Measurements from ENCODE around the gene CHCHD4.
"Not testable (repeated sequence)": the region's sequence is repeated elsewhere in the genome, so short reads cannot be mapped to it uniquely, and the experiment has no call there.

The CHCHD4 gene

DNA sequence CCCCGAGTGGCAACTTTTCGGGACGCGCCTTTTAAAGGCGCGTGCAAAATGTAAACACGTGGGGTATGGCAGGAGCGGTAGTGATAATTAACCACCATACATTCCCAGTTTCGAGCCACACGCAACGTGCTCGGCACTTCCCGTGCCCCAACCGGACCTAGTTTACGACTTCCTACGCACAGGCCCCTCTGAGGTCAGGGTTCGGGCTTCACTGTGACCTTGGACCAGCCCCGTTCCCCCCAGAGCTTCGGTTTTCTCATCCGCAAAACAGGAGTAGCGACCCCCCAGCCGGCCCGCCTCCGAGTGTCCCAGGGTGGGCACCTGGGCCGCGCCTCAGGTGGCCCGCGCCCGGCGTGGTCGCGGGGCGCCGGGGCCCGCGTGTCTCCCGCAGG is 451 bp downstream of the CHCHD4 start:
- DNase-seq (ENCODE audit: low spot score), result peak; percentile 80
- TF ChIP-seq, protein P1, sequence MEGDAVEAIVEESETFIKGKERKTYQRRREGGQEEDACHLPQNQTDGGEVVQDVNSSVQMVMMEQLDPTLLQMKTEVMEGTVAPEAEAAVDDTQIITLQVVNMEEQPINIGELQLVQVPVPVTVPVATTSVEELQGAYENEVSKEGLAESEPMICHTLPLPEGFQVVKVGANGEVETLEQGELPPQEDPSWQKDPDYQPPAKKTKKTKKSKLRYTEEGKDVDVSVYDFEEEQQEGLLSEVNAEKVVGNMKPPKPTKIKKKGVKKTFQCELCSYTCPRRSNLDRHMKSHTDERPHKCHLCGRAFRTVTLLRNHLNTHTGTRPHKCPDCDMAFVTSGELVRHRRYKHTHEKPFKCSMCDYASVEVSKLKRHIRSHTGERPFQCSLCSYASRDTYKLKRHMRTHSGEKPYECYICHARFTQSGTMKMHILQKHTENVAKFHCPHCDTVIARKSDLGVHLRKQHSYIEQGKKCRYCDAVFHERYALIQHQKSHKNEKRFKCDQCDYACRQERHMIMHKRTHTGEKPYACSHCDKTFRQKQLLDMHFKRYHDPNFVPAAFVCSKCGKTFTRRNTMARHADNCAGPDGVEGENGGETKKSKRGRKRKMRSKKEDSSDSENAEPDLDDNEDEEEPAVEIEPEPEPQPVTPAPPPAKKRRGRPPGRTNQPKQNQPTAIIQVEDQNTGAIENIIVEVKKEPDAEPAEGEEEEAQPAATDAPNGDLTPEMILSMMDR (IDR thresholded peaks at IDR 0.05; ENCODE audit: extremely low read depth, insufficient read depth, missing control alignments), result no peak
- in situ Hi-C loops (cut with MboI; ENCODE audit: low pct_unique_long_range_greater_than_20kb, low sequenced_read_pairs, unreplicated experiment), result no loop called here

DNA sequence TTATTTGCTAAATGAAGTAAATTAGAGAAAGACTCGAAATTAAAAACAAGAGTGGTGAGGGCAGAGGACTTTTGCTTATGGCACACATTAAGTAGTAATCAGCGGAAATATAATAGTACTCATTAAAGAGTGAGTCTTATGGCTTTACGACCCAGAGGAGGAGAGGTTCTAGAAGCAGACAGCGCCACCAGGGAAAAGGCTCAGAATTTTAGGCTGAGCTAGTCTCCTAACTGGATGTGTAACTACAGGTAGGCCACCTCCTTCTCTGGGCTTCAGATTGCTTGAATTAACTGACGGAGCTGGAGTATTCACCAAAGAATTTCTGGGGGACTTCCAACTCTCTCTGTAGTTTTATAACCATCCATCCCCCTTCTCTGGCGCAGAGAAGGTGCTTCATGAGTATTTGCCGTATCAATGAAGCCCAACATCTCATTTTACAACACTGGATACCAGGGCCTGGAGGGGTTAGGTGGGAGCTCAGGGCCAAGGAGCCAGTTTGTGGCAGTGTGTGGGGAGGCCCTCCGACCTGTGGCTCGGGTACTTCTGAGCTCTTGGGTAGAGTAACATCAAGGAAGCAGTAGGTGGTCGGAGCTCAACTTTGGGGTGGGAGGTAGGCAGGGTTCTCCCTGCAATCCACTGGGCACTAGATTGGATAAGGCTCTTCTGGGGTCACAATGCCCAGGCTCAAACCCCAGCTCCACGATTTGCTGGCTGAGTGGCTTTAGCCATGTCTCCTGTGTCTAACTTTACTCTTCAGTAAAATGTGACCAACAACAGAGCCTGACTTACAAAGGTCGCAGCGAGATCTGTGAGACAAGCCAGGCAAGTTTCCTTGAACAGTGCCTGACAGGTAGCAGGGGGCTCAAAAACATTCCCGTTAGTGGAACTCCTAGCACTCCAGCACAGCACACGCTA is 1.1 kb downstream of the CHCHD4 start:
- TF ChIP-seq, protein P1 (IDR thresholded peaks at IDR 0.05; ENCODE audit: extremely low read depth, insufficient read depth, missing control alignments), result no peak
- in situ Hi-C loops (cut with MboI; ENCODE audit: low pct_unique_long_range_greater_than_20kb, low sequenced_read_pairs, unreplicated experiment), result no loop called here
- DNase-seq (ENCODE audit: low spot score), result peak; percentile 21

- in situ Hi-C loops (cut with MboI; ENCODE audit: low pct_unique_long_range_greater_than_20kb, low sequenced_read_pairs, unreplicated experiment), result no loop called here
- TF ChIP-seq, protein P1 (IDR thresholded peaks at IDR 0.05; ENCODE audit: extremely low read depth, insufficient read depth, missing control alignments), result no peak
- DNase-seq (ENCODE audit: low spot score), result peak; percentile 2
These were observed 2.4 kb downstream of the CHCHD4 start for GRCh38 chr3:14122301-14122700.

DNA sequence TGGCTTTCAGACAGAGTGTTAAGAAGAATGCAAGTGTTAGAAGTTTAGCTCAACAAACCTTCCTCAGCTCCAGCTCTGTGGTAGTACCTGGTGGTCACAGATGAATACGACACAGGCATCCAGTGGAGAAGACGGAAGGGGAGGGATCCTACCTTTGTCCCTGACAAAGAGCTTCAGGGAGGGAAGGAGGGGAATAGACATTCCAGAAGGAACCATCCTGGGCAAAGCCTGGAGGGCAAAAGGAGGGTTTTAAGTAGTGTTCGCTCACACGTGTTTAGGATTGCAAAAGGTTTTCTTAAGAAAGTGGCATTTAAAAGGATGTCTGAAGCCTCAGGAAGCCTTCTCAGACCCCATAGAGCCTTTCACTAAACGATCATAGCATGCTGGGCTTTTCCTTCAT is 2.8 kb downstream of the CHCHD4 start:
- in situ Hi-C loops (cut with MboI; ENCODE audit: low pct_unique_long_range_greater_than_20kb, low sequenced_read_pairs, unreplicated experiment), result no loop called here
- DNase-seq (ENCODE audit: low spot score), result no peak
- TF ChIP-seq, protein P1 (IDR thresholded peaks at IDR 0.05; ENCODE audit: extremely low read depth, insufficient read depth, missing control alignments), result no peak

GRCh38 chr3:14120921-14121448 is 3.7 kb downstream of the CHCHD4 start:
- DNase-seq (ENCODE audit: low spot score); in situ Hi-C loops (cut with MboI; ENCODE audit: low pct_unique_long_range_greater_than_20kb, low sequenced_read_pairs, unreplicated experiment): not testable (repeated sequence)

DNA sequence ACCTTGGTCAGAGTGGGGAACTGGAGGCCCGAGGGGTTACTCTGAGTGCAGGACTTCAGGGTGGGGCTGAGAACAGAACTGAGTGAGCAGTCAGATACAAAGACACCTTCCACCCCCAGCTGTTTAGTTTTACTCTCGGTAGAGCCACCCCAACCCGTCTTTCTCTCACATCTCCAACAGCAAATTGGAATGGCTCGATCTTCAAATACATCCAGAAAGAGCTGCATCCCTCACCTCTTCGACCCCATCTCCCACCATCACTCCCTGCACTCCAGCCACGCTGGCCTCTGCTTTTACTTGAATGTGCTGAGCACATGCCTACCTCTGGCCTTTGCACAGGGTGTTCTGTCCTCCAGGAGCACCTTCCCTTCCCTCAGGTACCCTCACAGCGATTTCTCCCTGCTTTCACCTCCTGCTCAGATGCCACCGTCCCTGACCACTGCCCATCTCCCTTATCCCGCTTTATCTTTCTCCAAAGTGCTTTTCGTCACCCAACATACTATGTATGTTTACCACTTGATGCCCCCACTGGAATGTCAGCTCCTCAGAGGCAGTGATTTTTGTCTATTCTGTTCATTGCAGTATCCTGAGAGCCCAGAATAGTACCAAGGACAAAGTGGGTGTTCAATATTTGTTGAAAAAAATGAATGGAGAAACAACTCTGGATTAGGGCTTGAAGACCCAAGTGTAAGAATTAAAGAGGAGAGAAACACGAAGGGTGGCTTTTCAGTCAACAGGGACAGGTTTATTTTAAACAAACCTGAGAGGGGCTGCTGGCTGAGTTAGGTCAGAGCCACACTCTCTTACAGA is 4.4 kb downstream of the CHCHD4 start:
- TF ChIP-seq, protein P1 (IDR thresholded peaks at IDR 0.05; ENCODE audit: extremely low read depth, insufficient read depth, missing control alignments), result no peak
- no peak for DNase-seq (ENCODE audit: low spot score)
- in situ Hi-C loops (cut with MboI; ENCODE audit: low pct_unique_long_range_greater_than_20kb, low sequenced_read_pairs, unreplicated experiment), result no loop called here

Data from GM13977 (cell line).